ENCODE data around the gene CAPN11. TPM values are rescaled to one million over a fixed set of nuclear protein-coding genes. Genes with fewer than 3 reads are reported as not detected.
A peak's percentile ranks its signal among the peaks of the same experiment; 100 is the strongest.

CAPN11 gene
- total and polyA plus RNA-seq, 2 donors (not counting 3 experiments of a cell fraction or from before 2014, with no cell fraction given): 1.4 to 1.7 TPM

GRCh38 chr6:44186635-44187025 lies 28.0 kb downstream of the CAPN11 start:
- dilution Hi-C loops (cut with MboI; ENCODE audit: extremely low pct_ligation_motif_present, low sequenced_read_pairs) (no loop called here), intact Hi-C loops (cut with micrococcal nuclease) (loop anchor here (2.0 kb wide), 1 partner anchor 34 kb away; no protein-coding TSS in a partner anchor)
- Histone ChIP-seq H3K9ac (replicated peaks; ENCODE audit: extremely low read depth, insufficient read depth, low read length) (peak overlapping the region; percentile 32), H3K9me3 (replicated peaks; ENCODE audit: control insufficient read depth, insufficient read depth, low read length) (no peaks in the 10 kb centered on the region), H3K27me3 (ENCODE audit: control insufficient read depth in 2 of 2, insufficient read depth in 2 of 2, low read length in 2 of 2) (no peaks in the 10 kb centered on the region), H4K20me1 (replicated peaks; ENCODE audit: control insufficient read depth, extremely low read depth, insufficient read depth, low read length) (no peaks in the 10 kb centered on the region), H3K4me3 (replicated peaks in 1 of 3; ENCODE audit: insufficient read depth in 1 of 3, low read depth in 1 of 3, low read length in 3 of 3) (no peak overlapping the region), H3K9me1 (replicated peaks; ENCODE audit: control insufficient read depth, extremely low read depth, insufficient read depth, low read length) (no peaks in the 10 kb centered on the region), H3K36me3 (ENCODE audit: control insufficient read depth in 2 of 2, extremely low read depth in 1 of 2, insufficient read depth in 2 of 2, low read length in 2 of 2) (no peaks in the 10 kb centered on the region), H3K27ac (ENCODE audit: insufficient read depth, low read depth, low read length) (peak overlapping the region; percentile 76), H3K4me2 (ENCODE audit: insufficient read depth, low read length) (peak overlapping the region; percentile 33), H2AFZ (ENCODE audit: low read depth, low read length) (peak overlapping the region; percentile 76), H3K4me1 (ENCODE audit: control insufficient read depth, extremely low read depth, insufficient read depth, low read length) (peaks cover 17% of the 10 kb centered on the region), H3K79me2 (ENCODE audit: control insufficient read depth, insufficient read depth, low read length) (no peaks in the 10 kb centered on the region)
- DNase-seq (ENCODE audit: low read depth, low spot score) (peak; percentile 61), FAIRE-seq (peak; percentile 90)
- POLR2A ChIA-PET: no interaction called here
- BruUV-seq (replicated peaks): TSS peak; percentile 49
- CTCF ChIA-PET: interaction anchor here (1.1 to 3.9 kb wide), 6 partner anchors 9 to 48 kb away, joined by 3 to 28 read pairs (median 4); partner anchors contain the start of gene SLC29A1
- TF ChIP-seq GATA2 (IDR thresholded peaks at IDR 0.05; ENCODE audit: insufficient read depth, insufficient read length, low read depth, low read length) (no peak), EZH2 (IDR thresholded peaks at IDR 0.05; ENCODE audit: borderline replicate concordance, low read depth, low read length, severe bottlenecking) (no peak), MYC (IDR thresholded peaks at IDR 0.05; ENCODE audit: low read depth, low read length) (no peak), POLR2A (IDR thresholded peaks at IDR 0.05; ENCODE audit: low read depth, low read length) (no peak), JUN (IDR thresholded peaks at IDR 0.05; ENCODE audit: borderline replicate concordance, insufficient read depth, insufficient read length, low read depth) (no peak), FOS (IDR thresholded peaks at IDR 0.05; ENCODE audit: borderline replicate concordance, insufficient read depth, low read length) (peak; percentile 33)

- ChIA-PET POLR2A (no interaction called here), CTCF (no interaction called here)
- no peak for FAIRE-seq
Observed at GRCh38 chr6:44188819-44189218, 30.2 kb downstream of the CAPN11 start.

More at GRCh38 chr6:44188819-44189218, 30.2 kb downstream of the CAPN11 start:
- Histone ChIP-seq H3K79me2 (ENCODE audit: control insufficient read depth, insufficient read depth, low read length) (no peaks in the 10 kb centered on the region), H3K36me3 (ENCODE audit: control insufficient read depth in 2 of 2, extremely low read depth in 1 of 2, insufficient read depth in 2 of 2, low read length in 2 of 2) (no peaks in the 10 kb centered on the region), H3K4me2 (ENCODE audit: insufficient read depth, low read length) (no peak overlapping the region), H2AFZ (ENCODE audit: low read depth, low read length) (no peak overlapping the region), H3K4me3 (replicated peaks in 1 of 3; ENCODE audit: insufficient read depth in 1 of 3, low read depth in 1 of 3, low read length in 3 of 3) (no peak overlapping the region), H3K27me3 (ENCODE audit: control insufficient read depth in 2 of 2, insufficient read depth in 2 of 2, low read length in 2 of 2) (no peaks in the 10 kb centered on the region), H3K27ac (ENCODE audit: insufficient read depth, low read depth, low read length) (no peak overlapping the region), H3K9me1 (replicated peaks; ENCODE audit: control insufficient read depth, extremely low read depth, insufficient read depth, low read length) (no peaks in the 10 kb centered on the region), H3K4me1 (ENCODE audit: control insufficient read depth, extremely low read depth, insufficient read depth, low read length) (peaks cover 29% of the 10 kb centered on the region), H3K9me3 (replicated peaks; ENCODE audit: control insufficient read depth, insufficient read depth, low read length) (no peaks in the 10 kb centered on the region), H4K20me1 (replicated peaks; ENCODE audit: control insufficient read depth, extremely low read depth, insufficient read depth, low read length) (no peaks in the 10 kb centered on the region), H3K9ac (replicated peaks; ENCODE audit: extremely low read depth, insufficient read depth, low read length) (no peak overlapping the region)
- intact Hi-C loops (cut with micrococcal nuclease): no loop called here
- no TSS peak for BruUV-seq (replicated peaks)
- TF ChIP-seq POLR2A (IDR thresholded peaks at IDR 0.05; ENCODE audit: low read depth, low read length): no peak
- TF ChIP-seq EZH2 (IDR thresholded peaks at IDR 0.05; ENCODE audit: borderline replicate concordance, low read depth, low read length, severe bottlenecking): no peak
- TF ChIP-seq MYC (IDR thresholded peaks at IDR 0.05; ENCODE audit: low read depth, low read length): no peak
- TF ChIP-seq, protein P1, sequence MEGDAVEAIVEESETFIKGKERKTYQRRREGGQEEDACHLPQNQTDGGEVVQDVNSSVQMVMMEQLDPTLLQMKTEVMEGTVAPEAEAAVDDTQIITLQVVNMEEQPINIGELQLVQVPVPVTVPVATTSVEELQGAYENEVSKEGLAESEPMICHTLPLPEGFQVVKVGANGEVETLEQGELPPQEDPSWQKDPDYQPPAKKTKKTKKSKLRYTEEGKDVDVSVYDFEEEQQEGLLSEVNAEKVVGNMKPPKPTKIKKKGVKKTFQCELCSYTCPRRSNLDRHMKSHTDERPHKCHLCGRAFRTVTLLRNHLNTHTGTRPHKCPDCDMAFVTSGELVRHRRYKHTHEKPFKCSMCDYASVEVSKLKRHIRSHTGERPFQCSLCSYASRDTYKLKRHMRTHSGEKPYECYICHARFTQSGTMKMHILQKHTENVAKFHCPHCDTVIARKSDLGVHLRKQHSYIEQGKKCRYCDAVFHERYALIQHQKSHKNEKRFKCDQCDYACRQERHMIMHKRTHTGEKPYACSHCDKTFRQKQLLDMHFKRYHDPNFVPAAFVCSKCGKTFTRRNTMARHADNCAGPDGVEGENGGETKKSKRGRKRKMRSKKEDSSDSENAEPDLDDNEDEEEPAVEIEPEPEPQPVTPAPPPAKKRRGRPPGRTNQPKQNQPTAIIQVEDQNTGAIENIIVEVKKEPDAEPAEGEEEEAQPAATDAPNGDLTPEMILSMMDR (IDR thresholded peaks at IDR 0.05; ENCODE audit: extremely low read depth in 1 of 2, insufficient read depth in 1 of 2, low read depth in 1 of 2, low read length in 2 of 2): no peak
- no peak for TF ChIP-seq FOS (IDR thresholded peaks at IDR 0.05; ENCODE audit: borderline replicate concordance, insufficient read depth, low read length)
- no peak for TF ChIP-seq JUN (IDR thresholded peaks at IDR 0.05; ENCODE audit: borderline replicate concordance, insufficient read depth, insufficient read length, low read depth)
- no peak for TF ChIP-seq GATA2 (IDR thresholded peaks at IDR 0.05; ENCODE audit: insufficient read depth, insufficient read length, low read depth, low read length)
- TF ChIP-seq POLR2AphosphoS5 (IDR thresholded peaks at IDR 0.05; ENCODE audit: insufficient read depth, low read depth, low read length): no peak
- no peak for TF ChIP-seq MAX (IDR thresholded peaks at IDR 0.05; ENCODE audit: insufficient read depth, insufficient read length)
- DNase-seq (ENCODE audit: low read depth, low spot score): no peak
- dilution Hi-C loops (cut with MboI; ENCODE audit: extremely low pct_ligation_motif_present, low sequenced_read_pairs): no loop called here

Data from endothelial cell of umbilical vein (primary cell).